Body of pancreas (tissue), 4 donors: ENCODE measurements around the gene HAUS1. TPM values are rescaled to one million over a fixed set of nuclear protein-coding genes. Genes with fewer than 3 reads are reported as not detected.
"Not testable (repeated sequence)": the region's sequence is repeated elsewhere in the genome, so short reads cannot be mapped to it uniquely, and the experiment has no call there.

Experiments
- ATAC-seq: fragments of 150-250 bp; one replicate; pipeline ENCODE4 v1.9.1; 2016
- DNase-seq, 4 donors: peaks; one replicate each; pipeline ENCODE4 v3.0.0-alpha.2; 2019
- H3K27ac ChIP-seq, 4 donors: fragments of 200-600 bp; sonication (generic); 1 replicate in 3 of 4; 2 replicates in 1 of 4; pipeline versions ENCODE4 v1.5.1 to v1.6.1; 2016 to 2019; ENCODE audit warnings: mild to moderate bottlenecking in 1 of 4, mixed read lengths in 1 of 4, moderate library complexity in 1 of 4
- H3K27me3 ChIP-seq, 2 donors: fragments of 200-600 bp; sonication (generic); one replicate each; pipeline ENCODE4 v1.6.0; 2016; ENCODE audit warnings: mild to moderate bottlenecking in 1 of 2
- H3K36me3 ChIP-seq, 2 donors: fragments of 200-600 bp; sonication (generic); replicated peaks in 1 of 2; 2 replicates each; pipeline ENCODE4 v1.5.1; 2016; ENCODE audit warnings: low read depth in 2 of 2; ENCODE audit not compliant: insufficient read depth in 1 of 2
- H3K4me1 ChIP-seq: fragments of 200-600 bp; sonication (generic); one replicate; pipeline ENCODE4 v1.6.0; 2016
- H3K4me3 ChIP-seq, 2 donors: fragments of 200-600 bp; sonication (generic); 1 replicate in 1 of 2; 2 replicates in 1 of 2; pipeline ENCODE4 v1.5.1; 2016 to 2019
- H3K9me3 ChIP-seq, 3 donors: fragments of 200-600 bp; sonication (generic); 1 replicate in 2 of 3; 2 replicates in 1 of 3; pipeline ENCODE4 v1.5.1; 2016
- POLR2A ChIP-seq, 3 donors: fragments of 450-650 bp; IDR thresholded peaks; one replicate each; pipeline ENCODE4 v1.6.1; 2016; ENCODE audit warnings: antibody characterized with exemption in 3 of 3, mild to moderate bottlenecking in 2 of 3
- WGBS, 2 donors: methylation state at CpG; one replicate each; pipeline ENCODE4 v1.1.5; 2017; 5-methylcytosine and 5-hydroxymethylcytosine counted together
- intact Hi-C: fragments of 100-400 bp; cut with DNase I; formaldehyde crosslinking; loops from one replicate; pipeline ENCODE4 v1.15.1; 2023
- total RNA-seq, 2 donors: library from RNA; depleted of rRNA; stranded (reverse); fragments of >200 nt; gene quantifications; one replicate each; pipeline ENCODE4 v1.1.0, GENCODE V29; 2016
- TF ChIP-seq, protein P1 (sequence below), 7 experiments: fragments of 450-650 bp in 4 of 7; fragments of 200-600 bp in 3 of 7; sonication (generic) in 3 of 7; IDR thresholded peaks; one replicate each; pipeline ENCODE4 v1.5.1; 2016 to 2019; ENCODE audit warnings: antibody characterized with exemption in 7 of 7

HAUS1 gene
- total RNA-seq, 2 donors from 2014 or later = 6.0 to 13.2 TPM

DNA sequence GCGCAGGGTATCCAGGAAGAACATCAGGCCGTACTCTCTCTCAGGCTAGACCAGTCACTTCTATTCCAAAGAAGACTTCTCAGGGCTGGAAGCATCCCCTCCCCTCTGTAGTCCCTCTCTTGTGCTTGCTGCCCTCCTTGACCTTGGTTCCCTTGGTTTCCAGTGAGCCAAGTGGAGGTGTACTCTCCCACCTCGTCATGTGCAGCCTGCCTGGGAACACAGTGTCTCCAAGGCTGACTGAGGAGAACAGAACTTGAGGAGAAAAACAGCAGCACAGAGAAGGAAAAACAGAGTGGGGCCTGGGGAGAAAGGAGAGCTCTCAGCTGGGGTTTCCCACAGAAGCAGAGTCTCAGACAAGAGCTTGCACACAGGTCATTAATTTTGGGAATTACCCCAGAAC is 52.7 kb downstream of the HAUS1 start:
- Histone ChIP-seq H3K27ac (no peak overlapping the region), H3K4me1 (no peaks in the 10 kb centered on the region), H3K9me3 (no peaks in the 10 kb centered on the region), H3K27me3 (no peaks in the 10 kb centered on the region), H3K36me3 (no peaks in the 10 kb centered on the region), H3K4me3 (no peak overlapping the region)
- intact Hi-C loops = no loop called here
- WGBS, 2 donors = 90% methylated on average over 3 of the region's 3 CpGs
- DNase-seq = no peak
- ATAC-seq = no peak
- no peak for TF ChIP-seq POLR2A (IDR thresholded peaks at IDR 0.05)
- TF ChIP-seq, protein P1, sequence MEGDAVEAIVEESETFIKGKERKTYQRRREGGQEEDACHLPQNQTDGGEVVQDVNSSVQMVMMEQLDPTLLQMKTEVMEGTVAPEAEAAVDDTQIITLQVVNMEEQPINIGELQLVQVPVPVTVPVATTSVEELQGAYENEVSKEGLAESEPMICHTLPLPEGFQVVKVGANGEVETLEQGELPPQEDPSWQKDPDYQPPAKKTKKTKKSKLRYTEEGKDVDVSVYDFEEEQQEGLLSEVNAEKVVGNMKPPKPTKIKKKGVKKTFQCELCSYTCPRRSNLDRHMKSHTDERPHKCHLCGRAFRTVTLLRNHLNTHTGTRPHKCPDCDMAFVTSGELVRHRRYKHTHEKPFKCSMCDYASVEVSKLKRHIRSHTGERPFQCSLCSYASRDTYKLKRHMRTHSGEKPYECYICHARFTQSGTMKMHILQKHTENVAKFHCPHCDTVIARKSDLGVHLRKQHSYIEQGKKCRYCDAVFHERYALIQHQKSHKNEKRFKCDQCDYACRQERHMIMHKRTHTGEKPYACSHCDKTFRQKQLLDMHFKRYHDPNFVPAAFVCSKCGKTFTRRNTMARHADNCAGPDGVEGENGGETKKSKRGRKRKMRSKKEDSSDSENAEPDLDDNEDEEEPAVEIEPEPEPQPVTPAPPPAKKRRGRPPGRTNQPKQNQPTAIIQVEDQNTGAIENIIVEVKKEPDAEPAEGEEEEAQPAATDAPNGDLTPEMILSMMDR (IDR thresholded peaks at IDR 0.05) = no peak

DNA sequence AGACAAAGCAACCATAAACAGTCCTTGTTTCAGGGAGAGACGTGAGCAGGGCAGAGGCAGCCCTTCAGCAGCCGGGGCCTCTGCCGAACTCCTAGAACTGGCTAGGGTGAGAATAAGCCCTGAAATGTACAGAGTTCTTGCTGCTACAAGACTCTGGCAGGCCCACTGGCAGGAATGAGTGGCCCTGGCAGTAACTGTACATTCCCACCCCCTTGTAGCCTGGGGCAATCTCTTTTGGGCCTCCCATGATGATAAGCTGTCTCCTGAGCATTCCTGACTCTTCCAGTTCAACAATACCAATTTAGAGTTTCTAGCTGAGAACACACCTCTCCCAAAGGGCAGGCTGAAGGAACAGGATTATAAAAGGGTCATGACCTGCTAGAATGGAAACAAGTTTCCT is 54.3 kb downstream of the HAUS1 start:
- WGBS, 2 donors = 67 to 87% methylated on average over 1 to 3 of the region's 3 CpGs
- TF ChIP-seq, protein P1 (IDR thresholded peaks at IDR 0.05) = no peak
- no peak for TF ChIP-seq POLR2A (IDR thresholded peaks at IDR 0.05)
- no peaks in the 10 kb centered on the region for H3K9me3 ChIP-seq
- intact Hi-C loops = no loop called here
- no peaks in the 10 kb centered on the region for H3K27me3 ChIP-seq
- ATAC-seq (no peak), DNase-seq (no peak)
- no peaks in the 10 kb centered on the region for H3K36me3 ChIP-seq
- H3K27ac ChIP-seq = no peak overlapping the region
- H3K4me1 ChIP-seq = no peaks in the 10 kb centered on the region
- H3K4me3 ChIP-seq = no peak overlapping the region

DNA sequence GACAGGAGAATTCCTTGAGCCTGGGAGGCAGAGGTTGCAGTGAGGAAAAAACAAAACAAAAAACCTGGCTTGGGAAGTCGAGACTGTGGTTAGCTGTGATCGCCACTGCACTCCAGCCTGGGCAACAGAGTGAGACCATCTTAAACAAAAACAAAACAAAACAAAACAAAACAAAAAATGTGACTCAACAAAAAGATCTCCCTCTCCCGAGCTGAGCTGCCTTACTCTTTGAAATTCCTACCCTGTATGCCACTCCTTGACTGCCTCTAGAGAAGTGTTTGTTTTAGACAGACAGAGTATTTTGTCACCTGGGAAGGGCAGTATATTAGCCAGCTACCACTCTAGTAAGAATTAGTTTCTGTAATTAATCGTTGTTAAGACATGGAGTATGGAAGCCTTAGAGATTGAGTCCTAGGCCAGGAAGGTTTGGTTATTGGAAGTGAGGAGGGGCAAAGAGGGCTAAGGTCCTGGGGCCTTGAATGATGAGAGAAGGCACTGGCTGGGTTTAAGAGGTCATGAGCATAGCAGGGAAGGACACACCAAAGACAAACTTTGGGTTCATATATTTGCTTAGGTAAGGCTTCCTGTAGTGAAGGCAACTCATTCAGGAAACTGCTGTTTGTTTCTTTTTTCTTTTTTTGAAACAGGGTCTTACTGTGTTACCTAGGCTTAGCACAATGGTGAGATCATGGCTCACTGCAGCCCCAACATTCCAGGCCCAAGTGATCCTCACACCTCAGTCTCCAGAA is 56.0 kb downstream of the HAUS1 start:
- WGBS, 2 donors = 79 to 83% methylated on average over 4 of the region's 4 CpGs

DNA sequence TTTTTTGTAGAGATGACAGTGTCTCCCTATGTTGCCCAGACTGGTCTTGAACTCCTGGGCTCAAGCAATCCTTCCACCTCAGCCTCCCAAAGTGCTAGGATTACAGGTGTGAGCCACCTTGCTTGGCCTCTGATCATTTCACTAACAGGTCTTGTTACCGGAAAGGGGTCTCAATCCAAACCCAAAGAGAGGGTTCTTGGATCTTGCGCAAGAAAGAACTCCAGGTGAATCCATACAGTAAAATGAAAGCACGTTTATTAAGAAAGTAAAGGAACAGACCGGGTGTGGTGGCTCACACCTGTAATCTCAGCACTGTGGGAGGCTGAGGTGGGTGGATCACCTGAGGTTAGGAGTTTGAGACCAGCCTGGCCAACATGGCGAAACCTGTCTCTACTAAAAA is 56.7 kb downstream of the HAUS1 start:
- H3K27me3 ChIP-seq, H3K4me1 ChIP-seq, H3K36me3 ChIP-seq, H3K4me3 ChIP-seq, intact Hi-C loops, H3K27ac ChIP-seq, H3K9me3 ChIP-seq, ATAC-seq, DNase-seq: not testable (repeated sequence)
- WGBS, 2 donors = 91 to 98% methylated on average over 5 of the region's 5 CpGs

More for the DNA sequence above, 56.0 kb downstream of the HAUS1 start:
- no peaks in the 10 kb centered on the region for H3K27me3 ChIP-seq
- DNase-seq (no peak), ATAC-seq (no peak)
- TF ChIP-seq, protein P1 (IDR thresholded peaks at IDR 0.05) = no peak
- no peak for TF ChIP-seq POLR2A (IDR thresholded peaks at IDR 0.05)
- no peaks in the 10 kb centered on the region for H3K9me3 ChIP-seq
- no peak overlapping the region for H3K4me3 ChIP-seq
- H3K36me3 ChIP-seq = no peaks in the 10 kb centered on the region
- H3K4me1 ChIP-seq = no peaks in the 10 kb centered on the region
- intact Hi-C loops = no loop called here
- no peak overlapping the region for H3K27ac ChIP-seq

DNA sequence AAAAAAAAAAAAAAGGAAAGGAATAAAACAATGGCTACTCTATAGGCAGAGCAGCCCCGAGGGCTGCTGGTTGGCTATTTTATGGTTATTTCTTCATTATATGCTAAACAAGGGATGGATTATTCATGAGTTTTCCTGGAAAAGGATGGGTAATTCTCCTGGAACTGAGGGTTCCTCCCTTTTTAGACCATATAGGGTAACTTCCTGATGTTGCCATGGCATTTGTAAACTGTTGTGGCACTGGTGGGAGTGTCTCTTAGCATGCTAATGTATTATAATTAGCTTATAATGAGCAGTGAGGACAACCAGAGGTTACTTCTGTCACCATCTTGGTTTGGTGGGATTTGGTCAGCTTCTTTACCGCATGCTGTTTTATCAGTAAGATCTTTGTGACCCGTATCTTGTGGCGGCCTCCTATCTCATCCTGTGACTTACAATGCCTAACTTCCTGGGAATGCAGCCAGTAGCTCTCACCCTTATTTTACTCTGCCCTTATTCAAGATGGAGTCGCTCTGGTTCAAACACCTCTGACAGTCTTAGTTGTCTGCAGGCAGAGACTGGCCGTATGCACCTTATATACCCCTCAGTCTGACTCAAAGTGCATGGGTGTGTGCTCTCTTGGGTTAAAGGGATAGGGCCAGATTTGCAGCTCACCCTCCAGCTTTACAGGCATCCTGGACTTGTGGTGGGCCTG is 57.7 kb downstream of the HAUS1 start:
- no peaks in the 10 kb centered on the region for H3K4me1 ChIP-seq
- no peak for ATAC-seq
- 73 to 81% methylated on average over 5 to 6 of the region's 6 CpGs for WGBS, 2 donors
- H3K4me3 ChIP-seq = no peak overlapping the region
- DNase-seq = no peak
- intact Hi-C loops = no loop called here
- no peak overlapping the region for H3K27ac ChIP-seq
- no peaks in the 10 kb centered on the region for H3K27me3 ChIP-seq
- no peaks in the 10 kb centered on the region for H3K9me3 ChIP-seq
- no peaks in the 10 kb centered on the region for H3K36me3 ChIP-seq
- TF ChIP-seq, protein P1 (IDR thresholded peaks at IDR 0.05) = no peak
- no peak for TF ChIP-seq POLR2A (IDR thresholded peaks at IDR 0.05)
